ENCODE measurements around the gene RGS7.

DNA sequence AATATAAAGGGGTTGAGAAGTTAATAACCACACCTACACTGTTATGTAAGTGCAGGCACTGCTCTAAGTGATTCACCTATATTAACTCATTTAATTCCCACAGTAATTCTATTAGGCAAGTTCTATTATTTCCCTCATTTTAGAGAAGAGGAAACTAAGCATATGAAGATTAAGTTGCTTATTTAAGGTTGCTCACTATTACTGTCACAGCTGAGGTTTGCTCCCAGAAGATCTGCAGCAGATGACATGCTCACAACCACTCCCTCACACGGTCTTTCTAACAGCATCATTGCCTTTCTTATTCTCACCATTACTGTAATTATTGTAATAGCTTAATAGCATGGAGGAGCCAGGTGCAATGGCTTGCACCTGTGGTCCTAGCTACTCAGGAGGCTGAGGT, 548.6 kb downstream of the RGS7 start:
- TF ChIP-seq, protein P1, sequence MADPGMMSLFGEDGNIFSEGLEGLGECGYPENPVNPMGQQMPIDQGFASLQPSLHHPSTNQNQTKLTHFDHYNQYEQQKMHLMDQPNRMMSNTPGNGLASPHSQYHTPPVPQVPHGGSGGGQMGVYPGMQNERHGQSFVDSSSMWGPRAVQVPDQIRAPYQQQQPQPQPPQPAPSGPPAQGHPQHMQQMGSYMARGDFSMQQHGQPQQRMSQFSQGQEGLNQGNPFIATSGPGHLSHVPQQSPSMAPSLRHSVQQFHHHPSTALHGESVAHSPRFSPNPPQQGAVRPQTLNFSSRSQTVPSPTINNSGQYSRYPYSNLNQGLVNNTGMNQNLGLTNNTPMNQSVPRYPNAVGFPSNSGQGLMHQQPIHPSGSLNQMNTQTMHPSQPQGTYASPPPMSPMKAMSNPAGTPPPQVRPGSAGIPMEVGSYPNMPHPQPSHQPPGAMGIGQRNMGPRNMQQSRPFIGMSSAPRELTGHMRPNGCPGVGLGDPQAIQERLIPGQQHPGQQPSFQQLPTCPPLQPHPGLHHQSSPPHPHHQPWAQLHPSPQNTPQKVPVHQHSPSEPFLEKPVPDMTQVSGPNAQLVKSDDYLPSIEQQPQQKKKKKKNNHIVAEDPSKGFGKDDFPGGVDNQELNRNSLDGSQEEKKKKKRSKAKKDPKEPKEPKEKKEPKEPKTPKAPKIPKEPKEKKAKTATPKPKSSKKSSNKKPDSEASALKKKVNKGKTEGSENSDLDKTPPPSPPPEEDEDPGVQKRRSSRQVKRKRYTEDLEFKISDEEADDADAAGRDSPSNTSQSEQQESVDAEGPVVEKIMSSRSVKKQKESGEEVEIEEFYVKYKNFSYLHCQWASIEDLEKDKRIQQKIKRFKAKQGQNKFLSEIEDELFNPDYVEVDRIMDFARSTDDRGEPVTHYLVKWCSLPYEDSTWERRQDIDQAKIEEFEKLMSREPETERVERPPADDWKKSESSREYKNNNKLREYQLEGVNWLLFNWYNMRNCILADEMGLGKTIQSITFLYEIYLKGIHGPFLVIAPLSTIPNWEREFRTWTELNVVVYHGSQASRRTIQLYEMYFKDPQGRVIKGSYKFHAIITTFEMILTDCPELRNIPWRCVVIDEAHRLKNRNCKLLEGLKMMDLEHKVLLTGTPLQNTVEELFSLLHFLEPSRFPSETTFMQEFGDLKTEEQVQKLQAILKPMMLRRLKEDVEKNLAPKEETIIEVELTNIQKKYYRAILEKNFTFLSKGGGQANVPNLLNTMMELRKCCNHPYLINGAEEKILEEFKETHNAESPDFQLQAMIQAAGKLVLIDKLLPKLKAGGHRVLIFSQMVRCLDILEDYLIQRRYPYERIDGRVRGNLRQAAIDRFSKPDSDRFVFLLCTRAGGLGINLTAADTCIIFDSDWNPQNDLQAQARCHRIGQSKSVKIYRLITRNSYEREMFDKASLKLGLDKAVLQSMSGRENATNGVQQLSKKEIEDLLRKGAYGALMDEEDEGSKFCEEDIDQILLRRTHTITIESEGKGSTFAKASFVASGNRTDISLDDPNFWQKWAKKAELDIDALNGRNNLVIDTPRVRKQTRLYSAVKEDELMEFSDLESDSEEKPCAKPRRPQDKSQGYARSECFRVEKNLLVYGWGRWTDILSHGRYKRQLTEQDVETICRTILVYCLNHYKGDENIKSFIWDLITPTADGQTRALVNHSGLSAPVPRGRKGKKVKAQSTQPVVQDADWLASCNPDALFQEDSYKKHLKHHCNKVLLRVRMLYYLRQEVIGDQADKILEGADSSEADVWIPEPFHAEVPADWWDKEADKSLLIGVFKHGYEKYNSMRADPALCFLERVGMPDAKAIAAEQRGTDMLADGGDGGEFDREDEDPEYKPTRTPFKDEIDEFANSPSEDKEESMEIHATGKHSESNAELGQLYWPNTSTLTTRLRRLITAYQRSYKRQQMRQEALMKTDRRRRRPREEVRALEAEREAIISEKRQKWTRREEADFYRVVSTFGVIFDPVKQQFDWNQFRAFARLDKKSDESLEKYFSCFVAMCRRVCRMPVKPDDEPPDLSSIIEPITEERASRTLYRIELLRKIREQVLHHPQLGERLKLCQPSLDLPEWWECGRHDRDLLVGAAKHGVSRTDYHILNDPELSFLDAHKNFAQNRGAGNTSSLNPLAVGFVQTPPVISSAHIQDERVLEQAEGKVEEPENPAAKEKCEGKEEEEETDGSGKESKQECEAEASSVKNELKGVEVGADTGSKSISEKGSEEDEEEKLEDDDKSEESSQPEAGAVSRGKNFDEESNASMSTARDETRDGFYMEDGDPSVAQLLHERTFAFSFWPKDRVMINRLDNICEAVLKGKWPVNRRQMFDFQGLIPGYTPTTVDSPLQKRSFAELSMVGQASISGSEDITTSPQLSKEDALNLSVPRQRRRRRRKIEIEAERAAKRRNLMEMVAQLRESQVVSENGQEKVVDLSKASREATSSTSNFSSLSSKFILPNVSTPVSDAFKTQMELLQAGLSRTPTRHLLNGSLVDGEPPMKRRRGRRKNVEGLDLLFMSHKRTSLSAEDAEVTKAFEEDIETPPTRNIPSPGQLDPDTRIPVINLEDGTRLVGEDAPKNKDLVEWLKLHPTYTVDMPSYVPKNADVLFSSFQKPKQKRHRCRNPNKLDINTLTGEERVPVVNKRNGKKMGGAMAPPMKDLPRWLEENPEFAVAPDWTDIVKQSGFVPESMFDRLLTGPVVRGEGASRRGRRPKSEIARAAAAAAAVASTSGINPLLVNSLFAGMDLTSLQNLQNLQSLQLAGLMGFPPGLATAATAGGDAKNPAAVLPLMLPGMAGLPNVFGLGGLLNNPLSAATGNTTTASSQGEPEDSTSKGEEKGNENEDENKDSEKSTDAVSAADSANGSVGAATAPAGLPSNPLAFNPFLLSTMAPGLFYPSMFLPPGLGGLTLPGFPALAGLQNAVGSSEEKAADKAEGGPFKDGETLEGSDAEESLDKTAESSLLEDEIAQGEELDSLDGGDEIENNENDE (IDR thresholded peaks at IDR 0.05; ENCODE audit: insufficient replicate concordance, low read length) = no peak
- no peak for TF ChIP-seq RXRA (IDR thresholded peaks at IDR 0.05; ENCODE audit: insufficient read depth, low read depth, low read length)
- TF ChIP-seq SRF (IDR thresholded peaks at IDR 0.05; ENCODE audit: low read depth, low read length) = no peak
- no peak for TF ChIP-seq TAF1 (IDR thresholded peaks at IDR 0.05; ENCODE audit: low read depth, low read length)
- TF ChIP-seq, protein P2, sequence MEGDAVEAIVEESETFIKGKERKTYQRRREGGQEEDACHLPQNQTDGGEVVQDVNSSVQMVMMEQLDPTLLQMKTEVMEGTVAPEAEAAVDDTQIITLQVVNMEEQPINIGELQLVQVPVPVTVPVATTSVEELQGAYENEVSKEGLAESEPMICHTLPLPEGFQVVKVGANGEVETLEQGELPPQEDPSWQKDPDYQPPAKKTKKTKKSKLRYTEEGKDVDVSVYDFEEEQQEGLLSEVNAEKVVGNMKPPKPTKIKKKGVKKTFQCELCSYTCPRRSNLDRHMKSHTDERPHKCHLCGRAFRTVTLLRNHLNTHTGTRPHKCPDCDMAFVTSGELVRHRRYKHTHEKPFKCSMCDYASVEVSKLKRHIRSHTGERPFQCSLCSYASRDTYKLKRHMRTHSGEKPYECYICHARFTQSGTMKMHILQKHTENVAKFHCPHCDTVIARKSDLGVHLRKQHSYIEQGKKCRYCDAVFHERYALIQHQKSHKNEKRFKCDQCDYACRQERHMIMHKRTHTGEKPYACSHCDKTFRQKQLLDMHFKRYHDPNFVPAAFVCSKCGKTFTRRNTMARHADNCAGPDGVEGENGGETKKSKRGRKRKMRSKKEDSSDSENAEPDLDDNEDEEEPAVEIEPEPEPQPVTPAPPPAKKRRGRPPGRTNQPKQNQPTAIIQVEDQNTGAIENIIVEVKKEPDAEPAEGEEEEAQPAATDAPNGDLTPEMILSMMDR (IDR thresholded peaks at IDR 0.05; ENCODE audit: control extremely low read depth in 1 of 3, insufficient read depth in 1 of 3, low read depth in 1 of 3, low read length in 3 of 3) = no peak
- TF ChIP-seq NRF1 (IDR thresholded peaks at IDR 0.05; ENCODE audit: low read depth, low read length) = no peak
- no peak for TF ChIP-seq EZH2 (IDR thresholded peaks at IDR 0.05; ENCODE audit: low read depth, low read length, severe bottlenecking)
- no peak for TF ChIP-seq RFX5 (IDR thresholded peaks at IDR 0.05; ENCODE audit: borderline replicate concordance, low read depth, low read length)
- TF ChIP-seq ZNF274 (IDR thresholded peaks at IDR 0.05; ENCODE audit: borderline replicate concordance, extremely low read depth, low read length) = no peak
- no peak for TF ChIP-seq SIRT6 (IDR thresholded peaks at IDR 0.05; ENCODE audit: low read length)
- no peak for TF ChIP-seq SP1 (IDR thresholded peaks at IDR 0.05; ENCODE audit: low read depth, low read length)
- TF ChIP-seq EP300 (IDR thresholded peaks at IDR 0.05; ENCODE audit: borderline replicate concordance in 1 of 2, low read depth in 2 of 2, low read length in 2 of 2) = no peak
- TF ChIP-seq NANOG (IDR thresholded peaks at IDR 0.05; ENCODE audit: insufficient read depth, low read depth, low read length, poor library complexity, severe bottlenecking) = no peak
- no peak for TF ChIP-seq YY1 (IDR thresholded peaks at IDR 0.05; ENCODE audit: low read depth, low read length)
